ENCODE data around the gene ZNF383. TPM values are rescaled to one million over a fixed set of nuclear protein-coding genes. Genes with fewer than 3 reads are reported as not detected.
A peak's percentile ranks its signal among the peaks of the same experiment; 100 is the strongest.
"Not testable (repeated sequence)": the region's sequence is repeated elsewhere in the genome, so short reads cannot be mapped to it uniquely, and the experiment has no call there.

The ZNF383 gene
- 1 to 10 TPM; 3.6 to 6.3 TPM for total RNA-seq

DNA sequence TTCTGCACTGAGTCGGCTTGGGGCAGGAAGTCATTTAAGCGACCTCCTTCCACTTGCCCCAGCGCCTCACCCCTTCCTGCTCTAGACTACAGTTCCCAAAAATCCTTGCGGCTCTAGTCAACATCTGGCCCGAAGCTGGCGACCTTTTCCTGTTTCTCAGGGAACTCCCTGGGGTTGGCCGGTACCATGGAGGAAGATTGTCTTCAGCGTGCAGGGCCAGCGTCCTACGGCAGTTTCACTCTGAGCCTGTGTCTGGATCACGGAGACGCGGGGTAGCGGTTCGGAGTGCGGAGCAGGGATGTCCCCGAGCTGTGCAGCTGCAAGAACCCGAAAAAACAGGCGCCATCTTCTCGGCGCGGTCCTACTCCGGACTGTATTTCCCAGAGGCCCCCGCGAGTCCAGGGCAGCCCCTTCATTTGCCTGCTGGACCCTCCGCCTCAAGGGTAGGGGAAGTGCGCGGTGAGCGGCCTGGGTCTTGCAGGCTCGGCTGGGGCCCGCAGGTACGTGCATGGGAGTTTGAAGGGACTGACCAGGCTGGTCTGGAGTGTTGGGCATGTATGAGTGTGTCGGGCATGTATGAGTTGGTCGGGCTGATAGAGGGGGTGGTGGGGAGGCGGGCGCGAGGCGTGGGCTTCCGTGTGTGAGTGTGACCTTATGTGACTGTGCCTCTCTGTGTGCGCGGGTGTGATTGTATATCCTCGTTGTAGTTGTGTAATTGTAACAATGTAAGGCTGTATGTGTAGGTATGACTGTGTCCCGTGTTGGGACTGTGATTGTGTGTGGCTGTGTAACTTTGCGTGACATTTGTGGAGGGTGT is at the start of gene ZNF383:
TSS of gene ZNF383 (plus strand) at position 440 of the 817 bp plus-strand sequence. CDS start 12,240 bp downstream, outside the sequence.
- peak; percentile 95 for ATAC-seq
- TF ChIP-seq, protein P1, sequence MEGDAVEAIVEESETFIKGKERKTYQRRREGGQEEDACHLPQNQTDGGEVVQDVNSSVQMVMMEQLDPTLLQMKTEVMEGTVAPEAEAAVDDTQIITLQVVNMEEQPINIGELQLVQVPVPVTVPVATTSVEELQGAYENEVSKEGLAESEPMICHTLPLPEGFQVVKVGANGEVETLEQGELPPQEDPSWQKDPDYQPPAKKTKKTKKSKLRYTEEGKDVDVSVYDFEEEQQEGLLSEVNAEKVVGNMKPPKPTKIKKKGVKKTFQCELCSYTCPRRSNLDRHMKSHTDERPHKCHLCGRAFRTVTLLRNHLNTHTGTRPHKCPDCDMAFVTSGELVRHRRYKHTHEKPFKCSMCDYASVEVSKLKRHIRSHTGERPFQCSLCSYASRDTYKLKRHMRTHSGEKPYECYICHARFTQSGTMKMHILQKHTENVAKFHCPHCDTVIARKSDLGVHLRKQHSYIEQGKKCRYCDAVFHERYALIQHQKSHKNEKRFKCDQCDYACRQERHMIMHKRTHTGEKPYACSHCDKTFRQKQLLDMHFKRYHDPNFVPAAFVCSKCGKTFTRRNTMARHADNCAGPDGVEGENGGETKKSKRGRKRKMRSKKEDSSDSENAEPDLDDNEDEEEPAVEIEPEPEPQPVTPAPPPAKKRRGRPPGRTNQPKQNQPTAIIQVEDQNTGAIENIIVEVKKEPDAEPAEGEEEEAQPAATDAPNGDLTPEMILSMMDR (IDR thresholded peaks at IDR 0.05): peak in 2 of 7 experiments; percentile 1 to 2
- peak; percentile 37 to 88 (median 84) for TF ChIP-seq POLR2A (IDR thresholded peaks at IDR 0.05)
- DNase-seq: peak; percentile 86 to 92 (median 88)
- H3K36me3 ChIP-seq (replicated peaks in 1 of 2; ENCODE audit: insufficient read depth in 1 of 2, low read depth in 2 of 2): no peaks in the 10 kb centered on the region
- peak within 1 kb of the TSS; percentile 53 to 95 for H3K4me3 ChIP-seq
- WGBS, 2 donors: 0 to 1% methylated on average over 21 to 44 of the region's 44 CpGs
- H3K9me3 ChIP-seq: no peaks in the 10 kb centered on the region
- H3K27ac ChIP-seq: peak within 1 kb of the TSS; percentile 72 to 97 (median 92)
- H3K4me1 ChIP-seq: peaks cover 11% of the 10 kb centered on the region
- no peaks in the 10 kb centered on the region for H3K27me3 ChIP-seq
- intact Hi-C loops (cut with DNase I): no loop called here

DNA sequence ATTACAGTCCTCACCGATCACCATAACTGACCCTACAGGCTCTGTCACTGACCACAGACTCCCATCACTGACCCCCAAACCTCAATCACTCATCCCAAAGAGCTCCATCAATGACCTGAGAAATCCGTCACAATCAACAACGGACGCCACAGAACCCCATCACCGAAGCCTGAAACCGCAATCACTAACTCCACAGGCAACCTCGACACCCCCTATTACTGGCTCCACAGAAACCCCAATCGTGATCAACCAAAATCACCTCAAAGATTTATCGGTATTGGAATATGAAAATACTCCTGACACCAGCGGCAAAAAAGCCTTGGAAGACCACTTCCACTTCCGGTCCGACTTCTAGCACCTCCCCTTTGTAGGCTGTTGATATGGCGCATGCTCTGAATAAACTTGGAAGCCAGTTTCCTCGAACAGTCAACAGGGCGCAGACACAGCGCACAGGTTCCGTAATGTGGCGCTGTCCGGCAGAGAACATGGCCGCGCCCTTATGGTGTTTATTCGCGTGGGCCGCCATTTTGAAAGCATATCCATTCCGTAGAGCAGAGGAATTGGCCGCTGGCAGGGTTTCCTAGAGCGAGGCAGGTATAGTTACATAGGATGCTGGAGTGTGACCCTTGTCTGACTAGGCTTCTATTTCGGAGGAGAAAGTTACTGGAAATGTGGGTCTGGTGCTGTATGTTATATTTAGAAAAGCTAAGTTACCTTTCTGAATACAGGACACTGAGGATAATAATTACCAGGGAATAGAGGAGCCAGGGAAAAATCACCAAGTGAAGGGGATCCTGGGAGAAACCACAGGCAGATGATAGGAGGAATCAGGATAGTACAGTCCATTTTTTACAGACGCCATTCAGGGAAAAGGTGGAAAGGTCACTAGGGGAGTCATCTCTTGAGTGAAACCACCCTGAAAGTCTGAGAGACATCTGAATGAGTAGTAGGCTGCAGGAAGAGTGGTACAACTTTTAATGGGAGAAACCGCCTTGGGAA is 45.3 kb upstream of the ZNF383 start, which contains the start of gene ZNF585A:
TSS of gene ZNF585A (minus strand) at position 328 of the 999 bp plus-strand sequence. CDS start 2,785 bp downstream, outside the sequence.
- ATAC-seq: peak; percentile 100
- TF ChIP-seq, protein P1 (IDR thresholded peaks at IDR 0.05): peak in 3 of 7 experiments; percentile 30 to 50 (median 38)
- peak in 2 of 3 donors; percentile 47 to 50 for TF ChIP-seq POLR2A (IDR thresholded peaks at IDR 0.05)
- peaks cover 0 to 4% of the 10 kb centered on the region in 2 donors for H3K36me3 ChIP-seq (replicated peaks in 1 of 2; ENCODE audit: insufficient read depth in 1 of 2, low read depth in 2 of 2)
- peak within 1 kb of the TSS; percentile 28 to 76 (median 56) for H3K27ac ChIP-seq
- intact Hi-C loops (cut with DNase I): no loop called here
- H3K4me1 ChIP-seq: peaks cover 10% of the 10 kb centered on the region
- WGBS, 2 donors: 3 to 12% methylated on average over 9 to 30 of the region's 30 CpGs
- DNase-seq: peak; percentile 93 to 97 (median 96)
- H3K27me3 ChIP-seq: no peaks in the 10 kb centered on the region
- peak within 1 kb of the TSS; percentile 26 to 76 for H3K4me3 ChIP-seq
- peaks cover 0 to 13% (median 0%) of the 10 kb centered on the region in 3 donors for H3K9me3 ChIP-seq

- H3K27me3 ChIP-seq; intact Hi-C loops (cut with DNase I); H3K4me1 ChIP-seq; H3K4me3 ChIP-seq; DNase-seq; H3K27ac ChIP-seq; ATAC-seq: not testable (repeated sequence)
- H3K36me3 ChIP-seq (replicated peaks in 1 of 2; ENCODE audit: insufficient read depth in 1 of 2, low read depth in 2 of 2): peaks cover 0 to 28% of the 10 kb centered on the region in 2 donors
- peaks cover 0 to 62% (median 4%) of the 10 kb centered on the region in 3 donors for H3K9me3 ChIP-seq
- WGBS, 2 donors: 90 to 95% methylated on average over 4 of the region's 4 CpGs
These were observed 31.9 kb upstream of the ZNF383 start for GRCh38 chr19:37186071-37186470.

GRCh38 chr19:37195248-37195647 is 22.8 kb upstream of the ZNF383 start:
- WGBS, 2 donors: 100% methylated on average over 4 of the region's 4 CpGs
- not testable (repeated sequence) for ATAC-seq

GRCh38 chr19:37197115-37197514 is 20.9 kb upstream of the ZNF383 start:
- DNase-seq; H3K27ac ChIP-seq; H3K36me3 ChIP-seq (replicated peaks in 1 of 2; ENCODE audit: insufficient read depth in 1 of 2, low read depth in 2 of 2); H3K27me3 ChIP-seq; H3K4me1 ChIP-seq; intact Hi-C loops (cut with DNase I); H3K4me3 ChIP-seq; ATAC-seq: not testable (repeated sequence)
- 97 to 99% methylated on average over 5 of the region's 5 CpGs for WGBS, 2 donors
- peaks cover 0 to 17% (median 0%) of the 10 kb centered on the region in 3 donors for H3K9me3 ChIP-seq

More at GRCh38 chr19:37195248-37195647, 22.8 kb upstream of the ZNF383 start:
- H3K27me3 ChIP-seq; H3K27ac ChIP-seq; H3K4me3 ChIP-seq; DNase-seq; H3K4me1 ChIP-seq; intact Hi-C loops (cut with DNase I): not testable (repeated sequence)
- Histone ChIP-seq H3K36me3 (replicated peaks in 1 of 2; ENCODE audit: insufficient read depth in 1 of 2, low read depth in 2 of 2) (peaks cover 4 to 14% of the 10 kb centered on the region in 2 donors), H3K9me3 (peaks cover 0 to 21% (median 0%) of the 10 kb centered on the region in 3 donors)

All from body of pancreas (tissue), 4 donors.